ENCODE results near the gene HERPUD1.
A peak's percentile ranks its signal among the peaks of the same experiment; 100 is the strongest.
"Not testable (repeated sequence)": the region's sequence is repeated elsewhere in the genome, so short reads cannot be mapped to it uniquely, and the experiment has no call there.

The HERPUD1 gene

DNA sequence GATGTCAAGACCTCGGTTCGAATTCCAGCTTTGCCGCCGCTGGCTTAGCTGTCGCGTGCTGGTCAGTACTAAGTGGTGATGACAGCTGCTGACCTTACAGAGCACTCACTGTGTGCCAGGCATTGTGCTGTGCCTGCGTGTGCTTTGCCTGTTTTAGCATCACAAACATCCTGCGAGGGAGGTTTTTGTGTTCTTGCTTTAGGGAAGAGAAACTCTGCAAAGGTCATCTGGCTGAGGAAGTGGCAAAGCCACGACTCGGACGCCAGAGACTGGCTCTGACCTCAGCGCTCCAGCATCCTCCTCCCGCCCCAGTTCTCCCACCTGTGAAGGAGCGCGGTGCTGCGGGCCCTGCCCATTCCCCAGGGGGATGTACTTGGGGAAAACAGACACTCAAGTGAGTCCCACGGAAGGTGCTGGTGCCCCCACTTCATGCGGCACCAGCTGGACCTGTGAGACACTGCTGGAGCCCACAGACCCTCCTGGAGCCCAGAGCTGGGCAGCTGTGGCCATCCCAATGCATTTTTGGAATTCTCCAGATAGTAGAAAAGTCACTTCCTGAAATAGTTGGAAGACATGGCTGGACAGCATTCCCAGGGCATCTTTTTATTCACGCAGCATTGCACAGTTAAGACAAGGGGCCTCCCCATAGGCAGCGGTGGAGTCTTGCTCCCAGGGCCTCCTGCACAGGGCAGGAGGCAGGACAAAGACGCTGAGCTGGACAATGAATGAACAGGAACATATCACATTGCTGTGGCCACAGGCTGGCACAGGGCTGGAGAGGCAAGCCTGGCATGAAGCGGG is 20.0 kb upstream of the HERPUD1 start:
- no peak for FAIRE-seq

DNA sequence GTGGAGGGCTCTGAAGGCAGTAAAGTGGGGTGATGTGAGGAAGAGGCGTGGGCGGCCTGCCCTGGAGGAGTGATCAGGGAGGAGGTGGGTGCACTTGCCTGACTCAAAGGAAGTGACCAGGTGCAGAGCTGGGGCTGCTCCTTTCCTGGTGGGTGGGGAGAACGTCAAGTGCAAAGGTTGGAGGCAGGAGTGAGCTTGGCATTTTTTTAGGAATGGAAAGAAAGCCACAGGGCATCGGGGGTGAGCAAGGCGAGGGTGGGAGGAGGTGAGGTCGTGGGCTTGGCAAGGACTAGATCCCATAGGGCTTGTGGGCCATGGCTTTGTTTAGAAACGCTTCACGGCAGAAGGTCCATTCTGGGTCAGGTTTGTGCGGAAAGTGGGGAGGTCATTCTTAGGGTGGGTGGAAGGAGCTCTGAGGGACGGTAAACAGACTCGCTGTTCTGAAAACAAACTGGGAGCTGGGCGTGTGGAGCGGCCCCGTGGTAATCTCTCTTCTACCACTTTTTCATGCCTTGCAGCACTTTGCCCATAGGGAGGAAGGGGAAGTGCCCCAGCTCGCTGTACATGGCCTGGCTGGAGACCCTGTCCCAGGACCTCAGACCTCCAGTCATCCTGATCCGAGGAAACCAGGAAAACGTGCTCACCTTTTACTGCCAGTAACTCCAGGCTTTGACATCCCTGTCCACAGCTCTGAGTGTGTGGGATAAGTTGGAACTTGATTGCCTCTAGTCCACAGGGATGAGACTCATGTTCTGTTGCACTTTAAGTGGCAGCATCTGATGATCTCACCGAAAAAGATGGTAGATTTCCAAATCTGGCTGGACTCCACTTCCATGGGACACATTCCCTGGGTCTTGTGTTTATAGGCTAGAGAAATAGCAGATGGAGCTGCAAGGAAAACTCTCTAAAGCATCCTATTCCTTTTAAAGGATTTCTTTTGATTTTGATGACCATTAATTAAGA is 18.9 kb upstream of the HERPUD1 start:
- no peak for FAIRE-seq

DNA sequence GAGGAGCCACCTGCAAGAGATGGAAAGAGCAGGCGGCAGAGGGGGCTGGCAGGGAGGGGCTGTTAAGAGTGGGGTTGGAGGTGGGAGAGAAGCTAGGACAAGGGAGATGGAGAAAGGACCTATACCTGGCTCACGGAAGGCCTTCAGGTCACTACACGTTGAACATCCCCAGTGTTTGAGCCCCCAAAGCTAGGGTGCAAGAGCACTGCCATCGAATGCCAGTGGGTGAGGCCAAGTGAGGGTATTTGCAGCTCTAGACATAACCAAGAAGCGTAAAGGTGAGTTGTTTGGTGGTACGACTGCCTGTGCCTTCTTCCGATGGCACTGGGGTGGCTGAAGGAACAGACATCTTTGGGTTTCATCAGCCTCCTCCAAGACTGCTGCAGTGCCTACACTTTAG is 17.0 kb upstream of the HERPUD1 start:
- FAIRE-seq = no peak

DNA sequence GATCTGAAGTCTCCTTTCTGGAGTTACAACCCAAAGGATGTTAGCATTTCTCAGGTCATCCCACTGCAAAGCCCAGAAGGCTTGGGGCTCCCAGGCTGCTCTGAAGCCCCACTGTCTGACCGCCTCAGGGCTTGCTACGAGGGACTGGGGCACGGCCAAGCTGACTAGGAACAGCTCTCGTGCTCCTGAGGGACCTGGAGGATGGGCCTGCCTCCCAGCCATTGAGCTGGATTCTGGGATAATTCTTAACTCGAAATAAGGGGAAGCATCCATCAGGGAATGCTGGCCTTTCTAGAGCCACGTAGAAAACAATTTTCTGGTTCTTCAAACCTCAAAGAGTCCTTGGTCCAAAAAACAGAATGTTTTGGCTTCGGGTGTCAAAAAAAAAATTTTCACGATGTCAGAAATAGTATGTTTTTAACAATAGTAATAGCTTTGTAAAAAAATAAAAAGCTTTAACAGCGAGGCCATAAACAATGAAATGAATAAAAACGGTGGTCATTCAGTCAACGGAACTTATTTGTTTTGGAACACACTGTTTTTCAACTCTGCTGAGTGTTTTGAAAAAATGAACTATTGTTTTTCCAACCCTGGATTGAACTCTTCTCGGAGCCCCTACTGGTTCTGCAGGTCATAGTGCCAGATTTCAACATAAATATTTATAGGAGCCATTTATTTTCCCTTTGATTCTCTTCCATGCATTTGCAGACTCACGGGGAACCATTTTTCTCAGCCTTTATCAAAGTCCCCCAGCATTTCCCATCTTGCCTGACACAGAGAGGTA is 16.4 kb upstream of the HERPUD1 start:
- FAIRE-seq = peak; percentile 97

DNA sequence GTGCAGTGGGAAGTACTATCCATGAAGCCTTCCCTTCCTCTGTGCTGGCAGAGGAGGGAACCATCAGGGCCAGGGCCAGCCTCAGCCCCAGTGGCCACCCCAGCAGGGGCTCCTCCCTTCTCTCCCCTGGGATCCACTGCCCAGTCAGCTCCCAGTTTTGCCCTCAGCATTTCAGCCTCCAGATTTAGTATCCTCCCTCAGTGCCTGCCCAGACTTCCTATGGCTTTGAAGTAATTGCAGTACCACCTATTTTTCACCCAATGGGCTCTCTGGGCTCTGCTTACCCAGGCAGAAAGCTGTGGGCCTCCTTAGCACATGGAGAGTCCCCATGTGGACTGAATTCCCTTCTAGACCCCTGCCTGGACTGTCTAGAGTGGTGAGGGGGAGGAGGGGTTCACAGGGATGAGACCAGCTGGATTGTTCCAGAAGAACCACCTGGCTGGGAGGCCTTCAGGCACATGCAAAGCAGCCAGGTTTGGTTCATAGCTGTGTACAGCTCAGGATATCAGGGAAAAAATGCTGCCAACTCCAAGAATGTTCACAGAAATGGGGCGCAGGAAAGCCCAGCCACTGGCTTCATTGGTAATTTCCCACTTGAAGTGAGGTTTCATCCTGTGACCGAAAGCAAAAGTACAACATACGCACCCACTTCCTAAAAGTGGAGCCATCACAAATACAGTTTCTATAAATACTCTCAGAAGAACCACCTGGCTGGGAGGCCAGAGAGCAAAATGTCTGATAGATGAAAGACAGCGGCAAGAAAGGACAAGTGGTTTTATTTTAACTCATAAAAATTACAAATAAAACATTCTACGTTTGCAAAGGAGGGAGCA is 15.2 kb upstream of the HERPUD1 start:
- no peak for FAIRE-seq

DNA sequence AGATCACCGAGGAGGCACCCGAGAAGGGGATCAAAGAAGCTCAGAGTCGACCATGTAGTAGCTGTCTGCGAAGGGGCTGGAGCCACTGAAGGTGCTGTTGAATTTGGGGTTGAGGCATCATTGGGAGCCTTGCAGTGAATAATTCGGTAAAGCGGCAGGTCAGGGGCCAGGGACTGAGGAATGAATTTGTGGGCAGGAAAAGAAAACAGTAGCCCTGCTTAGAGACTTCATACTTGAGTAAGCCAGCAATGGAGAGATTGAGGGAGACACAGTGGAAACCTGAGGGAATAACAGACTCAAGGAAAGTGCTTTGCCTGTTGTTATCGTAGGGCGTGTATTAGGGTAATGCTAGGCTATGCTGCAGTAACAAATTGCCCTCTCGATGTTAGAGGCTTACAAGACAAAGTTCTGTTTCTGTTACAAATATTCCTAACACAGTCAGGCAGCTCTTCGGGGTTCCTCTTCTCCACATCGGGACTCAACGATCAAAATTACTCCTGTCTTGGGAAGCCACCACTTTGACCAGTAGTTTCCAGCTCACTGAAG is 13.4 kb upstream of the HERPUD1 start:
- no peak for FAIRE-seq

DNA sequence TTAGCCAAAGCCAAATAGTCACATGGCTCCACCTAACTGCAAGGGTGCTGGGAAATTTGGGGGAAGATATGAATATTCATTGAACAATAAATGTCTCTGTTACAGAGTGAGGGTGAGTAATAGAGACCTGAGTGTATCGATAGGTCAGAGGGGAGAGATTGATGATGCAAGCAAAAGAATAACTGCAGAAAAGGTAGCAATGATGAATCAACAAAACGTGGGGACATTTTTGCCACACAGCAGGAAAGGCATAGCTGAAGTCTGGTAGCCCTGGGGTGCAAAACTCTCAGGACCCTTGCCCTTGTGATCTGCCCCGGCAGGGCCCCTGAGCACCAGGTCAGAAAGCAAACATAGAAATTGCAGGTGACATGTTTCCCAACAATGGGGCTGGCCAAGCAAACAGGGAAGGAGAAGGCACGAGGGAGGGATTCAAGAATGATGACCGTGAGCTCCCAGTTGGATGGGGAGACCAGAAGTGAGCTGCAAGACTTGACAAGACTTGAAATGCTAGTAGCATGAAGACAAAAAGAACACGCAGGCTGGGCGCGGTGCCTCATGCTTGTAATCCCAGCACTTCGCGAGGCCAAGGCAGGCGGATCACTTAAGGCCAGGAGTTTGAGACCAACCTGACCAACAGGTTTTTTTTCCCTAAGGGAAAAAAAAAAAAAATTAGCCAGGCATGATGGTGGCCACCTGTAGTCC is 12.7 kb upstream of the HERPUD1 start:
- no peak for FAIRE-seq

DNA sequence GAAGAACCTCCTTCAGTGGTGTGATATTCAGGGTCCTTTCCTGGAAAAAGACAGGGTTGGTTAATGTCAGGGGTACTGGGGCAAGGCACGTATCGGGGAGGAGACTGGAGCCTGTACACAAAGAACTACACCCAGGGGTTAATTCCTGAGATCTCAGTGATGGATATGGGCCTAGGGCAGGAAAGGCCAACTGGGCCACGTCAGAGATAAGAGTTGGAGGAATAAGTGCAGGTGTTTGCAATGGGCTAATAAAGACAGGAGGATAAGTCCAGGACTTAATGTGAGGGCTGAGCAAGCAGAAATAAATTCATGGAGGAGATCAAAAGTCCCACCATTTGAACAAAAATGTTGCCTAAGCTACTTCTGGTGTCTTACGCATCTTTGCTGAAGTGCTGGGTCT is 10.4 kb upstream of the HERPUD1 start:
- no peak for FAIRE-seq

DNA sequence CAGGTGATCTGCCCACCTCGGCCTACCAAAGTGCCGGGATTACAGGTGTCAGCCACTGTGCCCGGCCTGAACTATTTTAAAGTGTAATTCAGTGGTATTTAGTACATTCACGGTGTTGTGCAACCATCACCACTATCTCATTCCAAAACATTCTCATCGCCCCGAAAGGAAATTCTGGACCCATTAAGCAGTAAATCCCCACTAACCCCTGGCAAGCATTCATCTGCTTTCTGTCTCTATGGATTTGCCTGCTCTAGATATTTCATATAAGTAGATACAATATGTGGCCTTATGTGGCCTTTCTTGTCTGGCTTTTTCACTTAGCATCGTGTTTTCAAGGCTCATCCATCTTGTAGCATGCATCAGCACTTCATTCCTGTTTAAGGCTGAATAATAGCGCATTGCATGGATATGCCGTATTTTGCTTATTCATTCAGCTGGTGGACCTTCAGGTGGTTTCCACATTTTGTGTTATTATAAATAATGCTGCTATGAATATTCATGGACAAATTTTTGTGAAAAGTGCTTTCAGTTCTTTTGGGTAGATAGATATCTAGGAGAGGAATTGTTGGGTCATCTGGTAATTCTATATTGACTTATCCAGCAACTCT is 8.4 kb upstream of the HERPUD1 start:
- FAIRE-seq = no peak

DNA sequence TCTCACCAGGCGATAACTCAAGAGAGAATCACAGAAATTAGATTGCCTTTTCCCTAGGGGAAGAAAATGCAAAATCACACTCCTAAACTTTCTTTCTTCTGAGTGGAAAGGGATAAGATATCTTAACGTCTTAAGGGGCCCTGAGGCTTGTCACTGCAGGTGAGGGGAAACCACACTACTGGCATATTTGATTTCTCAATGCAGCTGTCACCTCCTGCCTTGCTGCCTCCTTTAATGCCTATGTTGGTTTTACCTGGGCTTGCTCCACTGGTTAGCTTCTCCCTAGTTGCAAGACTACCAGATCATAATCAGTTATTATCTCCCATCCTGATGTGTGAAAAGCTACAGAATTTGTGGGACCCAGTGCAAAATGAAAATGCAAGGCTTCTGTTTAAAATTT is 4.5 kb upstream of the HERPUD1 start:
- FAIRE-seq = no peak

DNA sequence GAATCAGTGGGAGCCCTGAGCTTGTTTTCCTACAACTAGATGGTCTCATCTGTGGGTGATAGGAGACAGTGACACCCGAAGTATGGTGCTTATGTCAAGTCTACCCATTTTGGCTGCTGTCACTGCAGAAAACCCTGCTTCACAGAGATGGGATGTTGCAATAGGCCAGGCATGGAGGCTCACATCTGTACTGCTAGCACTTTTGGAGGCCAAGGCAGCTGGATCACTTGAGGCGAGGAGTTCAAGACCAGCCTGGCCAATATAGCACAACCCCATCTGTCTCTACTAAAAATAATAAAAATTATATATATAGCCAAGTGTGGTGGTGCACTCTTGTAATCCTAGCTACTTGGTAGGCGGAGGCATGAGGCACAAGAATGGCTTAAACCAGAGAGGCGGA is 2.3 kb upstream of the HERPUD1 start:
- FAIRE-seq = no peak

DNA sequence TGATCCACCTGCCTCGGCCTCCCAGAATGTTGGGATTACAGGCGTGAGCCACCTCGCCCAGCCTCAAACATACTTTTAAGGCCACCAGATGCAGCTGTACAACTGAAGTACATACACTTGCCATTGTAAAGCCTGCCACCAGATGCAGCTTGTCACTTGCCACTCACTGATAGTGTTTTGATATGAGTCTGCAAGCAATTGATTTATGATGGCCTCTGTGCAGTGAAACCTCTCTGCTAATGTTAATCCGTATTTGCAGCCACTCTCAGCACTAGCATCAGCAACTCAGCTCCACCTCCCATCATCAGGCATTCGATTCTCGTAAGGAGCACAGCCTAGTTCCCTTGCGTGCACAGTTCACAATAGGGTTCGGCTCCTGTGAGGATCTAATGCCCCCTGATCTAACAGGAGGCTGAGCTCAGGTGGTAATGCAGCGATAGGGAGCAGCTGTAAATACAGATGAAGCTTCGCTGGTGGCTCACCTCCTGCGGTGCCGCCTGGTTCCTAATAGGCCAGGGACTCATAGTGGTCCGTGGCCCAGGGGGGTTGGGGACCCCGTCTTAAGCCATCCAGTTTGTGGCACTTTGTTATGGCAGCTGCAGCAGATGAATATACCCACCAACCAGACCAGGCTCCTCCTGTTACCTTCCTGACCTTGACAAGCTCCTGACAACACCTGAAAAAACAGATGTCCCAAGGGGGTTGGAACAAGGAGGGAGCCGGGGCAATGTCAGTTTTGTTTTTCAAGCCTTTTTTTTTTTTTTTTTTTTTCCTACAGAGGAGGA is 1.3 kb upstream of the HERPUD1 start:
- FAIRE-seq = no peak

DNA sequence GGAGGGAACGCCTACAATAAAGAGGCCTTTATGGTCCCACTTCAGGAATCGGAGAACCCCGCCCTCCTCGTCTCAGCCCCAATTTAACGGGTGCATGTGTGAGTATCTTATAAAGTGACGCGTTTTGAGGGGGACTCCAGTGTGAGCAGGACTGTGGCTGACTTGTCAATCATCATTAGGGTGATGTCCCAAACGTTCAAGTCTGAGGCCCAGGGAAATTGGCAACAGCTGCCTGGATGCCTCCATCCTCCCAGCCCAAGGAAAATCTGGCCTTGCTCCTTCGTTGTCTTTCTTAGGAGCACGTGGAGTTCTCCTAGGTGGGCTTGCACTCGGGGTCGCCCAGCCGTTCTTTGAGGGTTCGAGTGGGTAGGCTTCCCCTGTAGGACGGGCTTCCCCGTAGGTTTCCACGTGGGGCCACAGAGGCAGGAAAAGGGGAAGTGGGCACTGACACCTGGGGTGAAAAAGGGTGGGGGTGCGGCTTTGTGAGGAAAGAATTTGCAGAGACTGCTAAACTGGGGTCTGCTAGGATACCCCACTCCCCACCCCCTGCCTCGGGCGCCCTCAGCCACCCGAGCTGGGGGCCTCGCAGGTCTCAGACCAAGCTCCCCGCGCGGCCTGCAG is 561 bp upstream of the HERPUD1 start:
- no peak for FAIRE-seq

DNA sequence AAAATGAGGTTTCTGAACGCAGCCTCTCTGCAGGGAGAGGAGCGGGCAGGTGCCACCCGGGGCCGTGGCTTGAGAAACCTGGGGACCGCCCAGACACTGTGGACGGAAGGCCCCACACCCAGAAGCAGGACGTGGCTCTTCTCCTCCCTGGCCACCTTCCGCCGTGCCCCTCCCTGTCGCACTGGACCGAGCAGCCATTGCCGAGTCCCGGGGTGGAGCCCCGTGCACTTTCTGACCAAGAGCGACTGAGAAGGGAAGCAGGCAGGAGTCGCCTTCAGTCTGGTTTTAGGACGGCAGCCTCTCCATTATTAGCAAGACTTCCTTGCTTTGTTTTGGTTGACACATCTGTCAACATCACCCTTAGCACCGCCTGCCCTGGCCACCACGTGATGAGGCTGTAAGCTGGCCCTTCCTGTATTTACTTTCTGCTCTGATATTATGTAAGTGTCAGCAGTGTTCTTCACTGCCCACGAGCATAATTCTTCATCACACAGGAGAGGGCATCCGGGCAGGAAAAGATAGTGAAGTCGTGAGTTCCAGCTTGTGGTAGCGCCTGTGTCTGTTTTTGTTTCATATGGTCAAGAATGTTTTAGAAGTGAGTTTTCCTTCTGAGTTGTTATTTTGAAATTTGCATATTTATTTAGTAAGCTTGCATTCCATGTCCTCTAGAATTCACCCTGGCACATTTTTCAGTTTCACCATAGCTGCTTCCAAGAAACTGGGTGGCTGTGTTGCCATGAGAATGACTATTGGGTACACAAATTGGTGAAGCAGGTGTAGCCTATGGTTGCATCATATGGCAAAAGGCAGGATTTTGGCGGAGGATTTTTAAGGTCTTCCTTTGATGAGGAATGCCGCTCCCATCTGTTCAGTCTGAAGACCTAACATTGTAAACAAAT is 1.0 kb downstream of the HERPUD1 start:
- FAIRE-seq = no peak

DNA sequence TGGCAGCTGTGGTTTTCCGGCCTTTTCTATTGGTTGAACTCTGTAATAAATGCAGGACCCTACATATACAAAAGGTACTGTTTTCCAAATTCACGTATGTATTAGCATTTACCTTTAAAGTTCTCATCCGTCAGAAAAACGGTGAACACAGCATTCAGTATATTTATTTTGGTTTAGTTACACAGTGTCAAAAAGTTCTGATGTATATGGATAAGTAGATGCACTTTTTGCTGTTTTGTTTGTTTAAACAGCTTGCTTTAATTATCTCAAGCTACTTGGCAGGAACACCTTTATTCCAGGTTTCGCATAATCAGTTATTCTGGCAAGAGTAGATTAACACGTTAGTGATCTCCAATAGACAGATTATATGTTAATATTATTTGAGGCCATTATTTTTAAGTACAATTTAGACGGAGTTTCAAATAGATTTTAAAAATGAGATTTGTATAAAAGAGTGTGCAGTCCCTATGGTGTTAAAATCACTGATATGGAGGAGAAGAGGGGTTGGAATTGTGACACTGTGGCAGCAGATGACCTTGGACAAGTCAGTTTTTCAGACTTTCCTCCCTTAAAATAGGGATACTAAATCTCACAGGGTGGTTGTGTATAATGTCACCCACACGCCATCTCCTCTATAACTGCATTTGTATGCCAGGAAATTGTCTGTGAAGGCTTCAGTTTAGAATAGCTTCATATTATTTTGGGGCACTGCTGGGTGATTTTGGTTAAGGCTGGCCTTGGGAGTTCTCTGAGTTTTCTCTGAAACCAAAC is 2.1 kb downstream of the HERPUD1 start:
- no peak for FAIRE-seq

DNA sequence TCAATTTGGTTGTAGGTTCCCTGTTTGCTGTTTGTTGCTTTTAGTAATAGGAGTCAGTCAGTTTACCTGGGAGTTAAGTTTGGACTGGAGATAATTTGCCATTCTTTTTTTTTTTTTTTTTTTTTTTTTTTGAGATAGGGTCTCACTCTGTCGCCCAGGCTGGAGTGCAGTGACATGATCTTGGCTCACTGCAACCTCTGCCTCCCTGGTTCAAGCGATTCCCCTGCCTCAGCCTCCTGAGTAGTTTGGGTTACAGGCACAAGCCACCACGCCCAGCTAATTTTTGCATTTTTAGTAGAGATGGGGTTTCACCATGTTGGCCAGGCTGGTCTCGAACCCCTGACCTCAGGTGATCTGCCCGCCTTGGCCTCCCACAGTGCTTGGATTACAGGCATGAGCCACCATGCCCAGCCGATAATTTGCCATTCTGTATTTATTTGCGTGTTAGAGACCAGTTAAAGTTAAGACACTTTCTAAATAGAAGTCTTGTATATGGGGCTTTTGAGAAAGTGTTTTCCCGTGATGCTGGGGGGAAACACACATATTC is 2.7 kb downstream of the HERPUD1 start:
- not testable (repeated sequence) for FAIRE-seq

DNA sequence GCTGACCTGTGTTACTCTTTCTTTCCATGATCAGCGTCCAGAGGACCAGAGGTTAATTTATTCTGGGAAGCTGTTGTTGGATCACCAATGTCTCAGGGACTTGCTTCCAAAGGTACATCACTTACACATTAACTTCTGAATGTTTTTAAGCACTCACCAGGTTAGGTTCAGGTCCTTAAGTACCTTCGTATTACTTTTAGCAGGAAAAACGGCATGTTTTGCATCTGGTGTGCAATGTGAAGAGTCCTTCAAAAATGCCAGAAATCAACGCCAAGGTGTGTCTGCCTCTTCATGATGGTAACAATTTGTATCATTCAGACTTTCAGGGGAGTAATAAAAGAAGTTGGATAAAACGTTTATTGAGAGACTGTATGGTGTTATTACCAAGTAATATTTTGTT is 3.3 kb downstream of the HERPUD1 start:
- FAIRE-seq = no peak
